Large intestine (tissue), 3 donors: ENCODE measurements around the gene DMAC1. TPM values are rescaled to one million over a fixed set of nuclear protein-coding genes. Genes with fewer than 3 reads are reported as not detected.

Experiments
- DNase-seq, 2 donors: peaks; one replicate each; pipeline versions ENCODE4 v3.0.0 to v3.0.0-alpha.2; 2013
- H3K27ac ChIP-seq: one replicate; pipeline ENCODE4 v1.5.1; 2013; ENCODE audit warnings: low read length
- H3K27me3 ChIP-seq: 2 replicates; pipeline ENCODE4 v1.6.1; 2013; ENCODE audit warnings: low read length; ENCODE audit not compliant: control insufficient read depth, insufficient read depth
- H3K36me3 ChIP-seq: 2 replicates; pipeline ENCODE4 v1.6.1; 2013; ENCODE audit warnings: low read length; ENCODE audit not compliant: control insufficient read depth, insufficient read depth
- H3K4me1 ChIP-seq: one replicate; pipeline ENCODE4 v1.6.1; 2013; ENCODE audit warnings: low read length; ENCODE audit not compliant: control insufficient read depth, insufficient read depth
- H3K4me3 ChIP-seq: one replicate; pipeline ENCODE4 v1.5.1; 2013; ENCODE audit warnings: low read length
- H3K9me3 ChIP-seq: one replicate; pipeline ENCODE4 v1.6.1; 2013; ENCODE audit warnings: mild to moderate bottlenecking, low read depth, low read length, moderate library complexity; ENCODE audit not compliant: control insufficient read depth
- WGBS: methylation state at CpG from one replicate; pipeline ENCODE4 v1.1.5; 2013; ENCODE audit warnings: low lambda C conversion rate; ENCODE audit not compliant: insufficient coverage; 5-methylcytosine and 5-hydroxymethylcytosine counted together
- polyA plus RNA-seq: library from polyadenylated mRNA; unstranded; fragments of 120-200 nt; gene quantifications from one replicate; pipeline ENCODE4 v1.2.1, GENCODE V29; 2013

The DMAC1 gene
- polyA plus RNA-seq, 1 donor: 46.5 TPM

GRCh38 chr9:7760014-7760415 is 39.6 kb downstream of the DMAC1 start:
- Histone ChIP-seq H3K9me3 (no peaks in the 10 kb centered on the region), H3K36me3 (no peaks in the 10 kb centered on the region), H3K27me3 (no peaks in the 10 kb centered on the region), H3K27ac (no peak overlapping the region), H3K4me3 (no peak overlapping the region), H3K4me1 (no peaks in the 10 kb centered on the region)
- DNase-seq: no peak
- no CpG with 5 or more reads among the region's 1 CpG for WGBS

- H3K36me3 ChIP-seq: no peaks in the 10 kb centered on the region
- H3K9me3 ChIP-seq: no peaks in the 10 kb centered on the region
- no peaks in the 10 kb centered on the region for H3K27me3 ChIP-seq
- H3K27ac ChIP-seq: no peak overlapping the region
- no peak for DNase-seq
- no peaks in the 10 kb centered on the region for H3K4me1 ChIP-seq
- no peak overlapping the region for H3K4me3 ChIP-seq
Observed at GRCh38 chr9:7756088-7756487, 43.5 kb downstream of the DMAC1 start.

- no peaks in the 10 kb centered on the region for H3K27me3 ChIP-seq
- H3K36me3 ChIP-seq: no peaks in the 10 kb centered on the region
- no peak overlapping the region for H3K27ac ChIP-seq
- 55% methylated on average over 2 of the region's 2 CpGs for WGBS
- no peaks in the 10 kb centered on the region for H3K4me1 ChIP-seq
- H3K4me3 ChIP-seq: no peak overlapping the region
- H3K9me3 ChIP-seq: no peaks in the 10 kb centered on the region
- no peak for DNase-seq
Observed at GRCh38 chr9:7752481-7752880, 47.1 kb downstream of the DMAC1 start.
